ENCODE results near the gene MMP1. TPM values are rescaled to one million over a fixed set of nuclear protein-coding genes. Genes with fewer than 3 reads are reported as not detected.

Gene MMP1
- total and polyA plus RNA-seq, 2 of the 4 experiments (the other 2 are of a cell fraction), result 166 to 245 TPM

GRCh38 chr11:102793677-102794290 is 4.2 kb downstream of the MMP1 start:
- H2AK9ac ChIP-seq (replicated peaks; ENCODE audit: low read depth, low read length, poor library complexity), result no peak overlapping the region
- H3K4me2 ChIP-seq (ENCODE audit: low read depth, low read length), result no peak overlapping the region
- no peaks in the 10 kb centered on the region for H3K27me3 ChIP-seq (ENCODE audit: control insufficient read depth, insufficient read depth, low read length)
- H3K18ac ChIP-seq (ENCODE audit: low read depth, low read length), result no peak overlapping the region
- 100% methylated on average over 2 of the region's 6 CpGs; no CpG with 5 or more reads in 1 of the 2 experiments for WGBS, 2 experiments (ENCODE audit: extremely low coverage in 2 of 2, insufficient read length in 1 of 2)
- dilution Hi-C loops (cut with HindIII; ENCODE audit: low sequenced_read_pairs, unreplicated experiment), result no loop called here
- no peaks in the 10 kb centered on the region for H3K9me3 ChIP-seq (ENCODE audit: control insufficient read depth, insufficient read depth, low read length)
- peaks cover 3% of the 10 kb centered on the region for H3K9me1 ChIP-seq (ENCODE audit: insufficient read depth, low read length)
- BruUV-seq (replicated peaks), result no TSS peak
- H3K79me1 ChIP-seq (ENCODE audit: low read depth in 1 of 2, low read length in 2 of 2), result no peaks in the 10 kb centered on the region
- POLR2A ChIA-PET (ENCODE audit: unreplicated experiment), result interaction anchor here (0.5 kb wide), 1 partner anchor 10 kb away, joined by 4 read pairs; no protein-coding TSS in a partner anchor
- H3K4ac ChIP-seq (ENCODE audit: low read depth, low read length), result no peak overlapping the region
- H4K5ac ChIP-seq (ENCODE audit: low read depth, low read length), result no peak overlapping the region
- no peak overlapping the region for H3K23ac ChIP-seq (ENCODE audit: low read depth, low read length)
- ATAC-seq (ENCODE audit: low read depth) (no peak), DNase-seq (no peak)
- in situ Hi-C loops (cut with MboI; ENCODE audit: low sequenced_read_pairs), result no loop called here
- no peak overlapping the region for H2BK120ac ChIP-seq (ENCODE audit: low read depth, low read length)
- no peak overlapping the region for H4K8ac ChIP-seq (ENCODE audit: low read depth in 2 of 2, low read length in 2 of 2)
- H3K4me3 ChIP-seq (ENCODE audit: insufficient read depth, low read depth, low read length), result no peak overlapping the region
- H3K27ac ChIP-seq (ENCODE audit: insufficient read depth, low read length), result no peak overlapping the region
- no peak overlapping the region for H2AFZ ChIP-seq (replicated peaks; ENCODE audit: low read length, poor library complexity)
- intact Hi-C loops (cut with micrococcal nuclease), result no loop called here
- peaks cover 2% of the 10 kb centered on the region for H3K4me1 ChIP-seq (ENCODE audit: control insufficient read depth, insufficient read depth, low read length)
- no peaks in the 10 kb centered on the region for H4K20me1 ChIP-seq (ENCODE audit: insufficient read depth, low read length)
- CTCF ChIA-PET, result no interaction called here
- H3K9ac ChIP-seq (ENCODE audit: low read depth, low read length), result no peak overlapping the region
- 0 out of 2 replicates have a peak overlapping the region, but pooled peaks have one; percentile 11 for H2AK5ac ChIP-seq (ENCODE audit: low read depth, low read length)
- H4K91ac ChIP-seq (ENCODE audit: insufficient read depth, low read depth, low read length), result no peak overlapping the region
- H3K56ac ChIP-seq (ENCODE audit: extremely low read depth, insufficient read depth, low read length), result no peak overlapping the region
- H2BK20ac ChIP-seq (ENCODE audit: low read depth, low read length), result no peak overlapping the region
- no peak overlapping the region for H2BK5ac ChIP-seq (ENCODE audit: low read depth, low read length, poor library complexity, severe bottlenecking)
- H2BK15ac ChIP-seq (ENCODE audit: low read depth, low read length), result no peak overlapping the region
- no peaks in the 10 kb centered on the region for H3K36me3 ChIP-seq (ENCODE audit: control insufficient read depth, insufficient read depth, low read length)
- TF ChIP-seq BHLHE40 (IDR thresholded peaks at IDR 0.05; ENCODE audit: low read depth, low read length) (no peak), RAD21 (IDR thresholded peaks at IDR 0.05; ENCODE audit: low read length) (no peak), MXI1 (IDR thresholded peaks at IDR 0.05; ENCODE audit: borderline replicate concordance, low read depth, low read length) (no peak), NFE2L2 (IDR thresholded peaks at IDR 0.05; ENCODE audit: low read depth, low read length) (no peak), ELK1 (IDR thresholded peaks at IDR 0.05; ENCODE audit: borderline replicate concordance, low read depth, low read length) (no peak), POLR2A (IDR thresholded peaks at IDR 0.05; ENCODE audit: low read depth, low read length) (no peak), CTCF (conservative IDR thresholded peaks at IDR 0.05; ENCODE audit: low read depth, low read length) (no peak), CEBPB (IDR thresholded peaks at IDR 0.05; ENCODE audit: low read depth, low read length) (no peak), USF2 (IDR thresholded peaks at IDR 0.05; ENCODE audit: low read depth, low read length) (no peak), RCOR1 (IDR thresholded peaks at IDR 0.05; ENCODE audit: insufficient replicate concordance, low read length) (no peak), MAFK (IDR thresholded peaks at IDR 0.05; ENCODE audit: low read depth, low read length) (no peak), RFX5 (IDR thresholded peaks at IDR 0.05; ENCODE audit: low read depth, low read length) (no peak), MAZ (IDR thresholded peaks at IDR 0.05; ENCODE audit: borderline replicate concordance, low read depth, low read length) (no peak)
- no peak overlapping the region for H3K14ac ChIP-seq (replicated peaks; ENCODE audit: low read depth, low read length)

All from IMR-90 (cell line).